ENCODE measurements around the gene GAS7. TPM values are rescaled to one million over a fixed set of nuclear protein-coding genes. Genes with fewer than 3 reads are reported as not detected.

GAS7 gene
- total RNA-seq, 2 donors from 2014 or later = 10.3 to 144 TPM

- H3K27me3 ChIP-seq (replicated peaks; ENCODE audit: insufficient read depth) = no peaks in the 10 kb centered on the region
- H3K4me3 ChIP-seq = no peak overlapping the region
- TF ChIP-seq CTCF (IDR thresholded peaks at IDR 0.05) (no peak), POLR2A (IDR thresholded peaks at IDR 0.05) (no peak), POLR2AphosphoS5 (IDR thresholded peaks at IDR 0.05) (no peak)
- 52% methylated on average over 12 of the region's 12 CpGs for WGBS
- no peaks in the 10 kb centered on the region for H3K36me3 ChIP-seq
- no peak overlapping the region for H3K27ac ChIP-seq
- H3K9me3 ChIP-seq = no peaks in the 10 kb centered on the region
- intact Hi-C loops (cut with DNase I) = no loop called here
- no peak for DNase-seq (ENCODE audit: low spot score)
- H3K4me1 ChIP-seq (replicated peaks) = no peaks in the 10 kb centered on the region
These were observed 62.7 kb downstream of the GAS7 start for GRCh38 chr17:10135539-10136257.

- intact Hi-C loops (cut with DNase I) = no loop called here
- TF ChIP-seq POLR2A (IDR thresholded peaks at IDR 0.05) (no peak), CTCF (IDR thresholded peaks at IDR 0.05) (no peak), POLR2AphosphoS5 (IDR thresholded peaks at IDR 0.05) (no peak)
- no peak overlapping the region for H3K27ac ChIP-seq
- H3K9me3 ChIP-seq = no peaks in the 10 kb centered on the region
- H3K4me3 ChIP-seq = no peak overlapping the region
- DNase-seq (ENCODE audit: low spot score) = no peak
- no peaks in the 10 kb centered on the region for H3K27me3 ChIP-seq (replicated peaks; ENCODE audit: insufficient read depth)
- no peaks in the 10 kb centered on the region for H3K36me3 ChIP-seq
- WGBS = 86% methylated on average over 5 of the region's 5 CpGs
- no peaks in the 10 kb centered on the region for H3K4me1 ChIP-seq (replicated peaks)
These were observed 67.7 kb downstream of the GAS7 start for GRCh38 chr17:10130677-10131076.

- intact Hi-C loops (cut with DNase I) = no loop called here
- no peaks in the 10 kb centered on the region for H3K4me1 ChIP-seq (replicated peaks)
- H3K9me3 ChIP-seq = no peaks in the 10 kb centered on the region
- no peaks in the 10 kb centered on the region for H3K36me3 ChIP-seq
- TF ChIP-seq POLR2AphosphoS5 (IDR thresholded peaks at IDR 0.05) (no peak), CTCF (IDR thresholded peaks at IDR 0.05) (no peak), POLR2A (IDR thresholded peaks at IDR 0.05) (no peak)
- H3K27ac ChIP-seq = no peak overlapping the region
- DNase-seq (ENCODE audit: low spot score) = no peak
- no peaks in the 10 kb centered on the region for H3K27me3 ChIP-seq (replicated peaks; ENCODE audit: insufficient read depth)
- no peak overlapping the region for H3K4me3 ChIP-seq
- 71% methylated on average over 5 of the region's 5 CpGs for WGBS
These were observed 68.1 kb downstream of the GAS7 start for GRCh38 chr17:10130263-10130662.

- no peaks in the 10 kb centered on the region for H3K36me3 ChIP-seq
- H3K4me1 ChIP-seq (replicated peaks) = no peaks in the 10 kb centered on the region
- no peak overlapping the region for H3K4me3 ChIP-seq
- 37% methylated on average over 17 of the region's 19 CpGs for WGBS
- H3K9me3 ChIP-seq = no peaks in the 10 kb centered on the region
- H3K27ac ChIP-seq = no peak overlapping the region
- intact Hi-C loops (cut with DNase I) = no loop called here
- TF ChIP-seq POLR2A (IDR thresholded peaks at IDR 0.05) = no peak
- no peak for TF ChIP-seq CTCF (IDR thresholded peaks at IDR 0.05)
- no peak for TF ChIP-seq POLR2AphosphoS5 (IDR thresholded peaks at IDR 0.05)
- H3K27me3 ChIP-seq (replicated peaks; ENCODE audit: insufficient read depth) = no peaks in the 10 kb centered on the region
- DNase-seq (ENCODE audit: low spot score) = no peak
These were observed 70.5 kb downstream of the GAS7 start for GRCh38 chr17:10127819-10128425.

All from prostate gland (tissue), 2 donors.